ENCODE results near the gene CCDC9B. TPM values are rescaled to one million over a fixed set of nuclear protein-coding genes. Genes with fewer than 3 reads are reported as not detected.

CCDC9B gene
- polyA plus RNA-seq, 2 of the 4 experiments (the other 2 are of a cell fraction), result 1.9 to 23.4 TPM

DNA sequence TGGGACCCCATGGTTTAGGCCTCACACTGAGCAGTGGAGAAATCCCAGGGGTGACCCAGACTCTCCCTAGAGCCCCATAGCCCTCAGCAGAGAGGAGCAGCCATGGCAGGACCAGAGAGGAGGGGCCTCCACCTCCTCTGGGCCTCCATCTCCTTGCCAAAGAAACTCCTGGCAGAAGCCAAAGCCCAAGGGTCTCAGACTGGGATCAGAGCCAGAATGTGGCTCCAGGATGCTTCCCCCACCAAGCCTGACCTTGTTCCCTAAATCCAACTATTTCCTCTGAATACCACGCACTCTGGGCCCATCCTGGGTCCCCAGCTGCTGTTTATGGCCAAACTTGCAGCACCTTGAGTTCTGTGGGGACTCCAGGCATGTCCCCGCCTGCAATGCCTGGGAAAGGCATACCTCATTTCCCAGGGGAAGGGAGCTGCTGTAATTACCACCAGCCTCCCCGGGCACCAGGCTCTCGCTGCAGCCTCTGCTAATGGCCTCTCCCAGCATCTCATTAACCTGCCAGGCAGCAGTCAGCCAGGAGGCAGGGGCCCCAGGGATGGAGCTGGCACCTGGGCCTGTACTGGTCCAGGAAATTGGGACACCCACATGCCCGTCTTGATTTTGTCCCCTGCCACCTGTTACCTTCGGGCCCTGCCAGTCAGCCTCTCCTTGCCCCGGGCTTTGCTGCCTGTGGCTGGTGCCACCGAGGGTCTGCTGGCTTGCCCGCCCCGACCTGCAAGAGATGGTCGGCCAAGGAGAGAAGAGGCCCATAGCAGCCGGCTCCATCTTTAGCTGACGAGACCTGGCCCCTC, 4.6 kb downstream of the CCDC9B start:
- ATAC-seq (no peak), FAIRE-seq (no peak), DNase-seq (ENCODE audit: low read depth in 1 of 2, low spot score in 1 of 2) (no peak)
- WGBS (ENCODE audit: missing lambda C conversion rate), result 90% methylated on average over 11 of the region's 13 CpGs
- POLR2A ChIA-PET, result no interaction called here
- CTCF ChIA-PET, result interaction anchor here (1.0 to 8.6 kb wide), 11 partner anchors 8 to 86 kb away, joined by 3 to 139 read pairs (median 12); partner anchors contain the start of genes ANKRD63, DISP2, INAFM2 and PHGR1
- TF ChIP-seq MAFK (IDR thresholded peaks at IDR 0.05; ENCODE audit: partially characterized antibody) (no peak), CHD4 (IDR thresholded peaks at IDR 0.05; ENCODE audit: borderline replicate concordance) (no peak), ESRRA (IDR thresholded peaks at IDR 0.05; ENCODE audit: borderline replicate concordance, low read length) (no peak), RARB (CRISPR knock-in tag; IDR thresholded peaks at IDR 0.05) (no peak), SREBF2 (IDR thresholded peaks at IDR 0.05) (no peak), MYC (IDR thresholded peaks at IDR 0.05; ENCODE audit: borderline replicate concordance, low read length) (no peak), ZSCAN20 (CRISPR knock-in tag; IDR thresholded peaks at IDR 0.05) (no peak), JUNB (IDR thresholded peaks at IDR 0.05) (no peak), KDM5A (IDR thresholded peaks at IDR 0.05) (no peak), FOSL2 (IDR thresholded peaks at IDR 0.05) (no peak), FOSL2 (CRISPR knock-in tag; IDR thresholded peaks at IDR 0.05) (no peak), TP53 (CRISPR knock-in tag; IDR thresholded peaks at IDR 0.05) (no peak), PHF8 (IDR thresholded peaks at IDR 0.05; ENCODE audit: borderline replicate concordance, low read depth) (no peak), TFCP2L1 (CRISPR knock-in tag; IDR thresholded peaks at IDR 0.05) (no peak), KDM1A (IDR thresholded peaks at IDR 0.05; ENCODE audit: low read depth) (no peak), CBX2 (IDR thresholded peaks at IDR 0.05; ENCODE audit: borderline replicate concordance, low read depth) (no peak), JUN (IDR thresholded peaks at IDR 0.05) (no peak)
- TF ChIP-seq, protein P1, sequence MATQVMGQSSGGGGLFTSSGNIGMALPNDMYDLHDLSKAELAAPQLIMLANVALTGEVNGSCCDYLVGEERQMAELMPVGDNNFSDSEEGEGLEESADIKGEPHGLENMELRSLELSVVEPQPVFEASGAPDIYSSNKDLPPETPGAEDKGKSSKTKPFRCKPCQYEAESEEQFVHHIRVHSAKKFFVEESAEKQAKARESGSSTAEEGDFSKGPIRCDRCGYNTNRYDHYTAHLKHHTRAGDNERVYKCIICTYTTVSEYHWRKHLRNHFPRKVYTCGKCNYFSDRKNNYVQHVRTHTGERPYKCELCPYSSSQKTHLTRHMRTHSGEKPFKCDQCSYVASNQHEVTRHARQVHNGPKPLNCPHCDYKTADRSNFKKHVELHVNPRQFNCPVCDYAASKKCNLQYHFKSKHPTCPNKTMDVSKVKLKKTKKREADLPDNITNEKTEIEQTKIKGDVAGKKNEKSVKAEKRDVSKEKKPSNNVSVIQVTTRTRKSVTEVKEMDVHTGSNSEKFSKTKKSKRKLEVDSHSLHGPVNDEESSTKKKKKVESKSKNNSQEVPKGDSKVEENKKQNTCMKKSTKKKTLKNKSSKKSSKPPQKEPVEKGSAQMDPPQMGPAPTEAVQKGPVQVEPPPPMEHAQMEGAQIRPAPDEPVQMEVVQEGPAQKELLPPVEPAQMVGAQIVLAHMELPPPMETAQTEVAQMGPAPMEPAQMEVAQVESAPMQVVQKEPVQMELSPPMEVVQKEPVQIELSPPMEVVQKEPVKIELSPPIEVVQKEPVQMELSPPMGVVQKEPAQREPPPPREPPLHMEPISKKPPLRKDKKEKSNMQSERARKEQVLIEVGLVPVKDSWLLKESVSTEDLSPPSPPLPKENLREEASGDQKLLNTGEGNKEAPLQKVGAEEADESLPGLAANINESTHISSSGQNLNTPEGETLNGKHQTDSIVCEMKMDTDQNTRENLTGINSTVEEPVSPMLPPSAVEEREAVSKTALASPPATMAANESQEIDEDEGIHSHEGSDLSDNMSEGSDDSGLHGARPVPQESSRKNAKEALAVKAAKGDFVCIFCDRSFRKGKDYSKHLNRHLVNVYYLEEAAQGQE (IDR thresholded peaks at IDR 0.05), result no peak
- TF ChIP-seq, protein P2, sequence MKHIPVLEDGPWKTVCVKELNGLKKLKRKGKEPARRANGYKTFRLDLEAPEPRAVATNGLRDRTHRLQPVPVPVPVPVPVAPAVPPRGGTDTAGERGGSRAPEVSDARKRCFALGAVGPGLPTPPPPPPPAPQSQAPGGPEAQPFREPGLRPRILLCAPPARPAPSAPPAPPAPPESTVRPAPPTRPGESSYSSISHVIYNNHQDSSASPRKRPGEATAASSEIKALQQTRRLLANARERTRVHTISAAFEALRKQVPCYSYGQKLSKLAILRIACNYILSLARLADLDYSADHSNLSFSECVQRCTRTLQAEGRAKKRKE (CRISPR knock-in tag; IDR thresholded peaks at IDR 0.05; ENCODE audit: low read depth), result no peak
- TF ChIP-seq, protein P3, sequence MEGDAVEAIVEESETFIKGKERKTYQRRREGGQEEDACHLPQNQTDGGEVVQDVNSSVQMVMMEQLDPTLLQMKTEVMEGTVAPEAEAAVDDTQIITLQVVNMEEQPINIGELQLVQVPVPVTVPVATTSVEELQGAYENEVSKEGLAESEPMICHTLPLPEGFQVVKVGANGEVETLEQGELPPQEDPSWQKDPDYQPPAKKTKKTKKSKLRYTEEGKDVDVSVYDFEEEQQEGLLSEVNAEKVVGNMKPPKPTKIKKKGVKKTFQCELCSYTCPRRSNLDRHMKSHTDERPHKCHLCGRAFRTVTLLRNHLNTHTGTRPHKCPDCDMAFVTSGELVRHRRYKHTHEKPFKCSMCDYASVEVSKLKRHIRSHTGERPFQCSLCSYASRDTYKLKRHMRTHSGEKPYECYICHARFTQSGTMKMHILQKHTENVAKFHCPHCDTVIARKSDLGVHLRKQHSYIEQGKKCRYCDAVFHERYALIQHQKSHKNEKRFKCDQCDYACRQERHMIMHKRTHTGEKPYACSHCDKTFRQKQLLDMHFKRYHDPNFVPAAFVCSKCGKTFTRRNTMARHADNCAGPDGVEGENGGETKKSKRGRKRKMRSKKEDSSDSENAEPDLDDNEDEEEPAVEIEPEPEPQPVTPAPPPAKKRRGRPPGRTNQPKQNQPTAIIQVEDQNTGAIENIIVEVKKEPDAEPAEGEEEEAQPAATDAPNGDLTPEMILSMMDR (IDR thresholded peaks at IDR 0.05), result no peak
- Histone ChIP-seq H3K27ac (no peak overlapping the region), H3K4me3 (no peak overlapping the region), H3K9me3 (no peaks in the 10 kb centered on the region), H3K4me1 (peaks cover 27% of the 10 kb centered on the region), H3K4me2 (no peak overlapping the region)
